GM13977 (cell line): Measurements from ENCODE around the gene GPSM1.

Experiments used
- DNase-seq: peaks from one replicate; pipeline ENCODE4 v3.0.0; 2012; ENCODE audit warnings: low spot score
- in situ Hi-C: fragments of 300-500 bp; cut with MboI; formaldehyde crosslinking; loops from one replicate; pipeline ENCODE4 v1.12.0; 2022; ENCODE audit warnings: low sequenced_read_pairs, low pct_unique_long_range_greater_than_20kb, mixed read lengths, inconsistent platforms; ENCODE audit not compliant: unreplicated experiment
- TF ChIP-seq, protein P1 (sequence below): IDR thresholded peaks from 2 replicates; pipeline ENCODE4 v1.5.1; 2012; ENCODE audit warnings: mild to moderate bottlenecking, control low read depth; ENCODE audit not compliant: insufficient read depth; ENCODE audit errors: extremely low read depth, missing control alignments

Gene GPSM1

DNA sequence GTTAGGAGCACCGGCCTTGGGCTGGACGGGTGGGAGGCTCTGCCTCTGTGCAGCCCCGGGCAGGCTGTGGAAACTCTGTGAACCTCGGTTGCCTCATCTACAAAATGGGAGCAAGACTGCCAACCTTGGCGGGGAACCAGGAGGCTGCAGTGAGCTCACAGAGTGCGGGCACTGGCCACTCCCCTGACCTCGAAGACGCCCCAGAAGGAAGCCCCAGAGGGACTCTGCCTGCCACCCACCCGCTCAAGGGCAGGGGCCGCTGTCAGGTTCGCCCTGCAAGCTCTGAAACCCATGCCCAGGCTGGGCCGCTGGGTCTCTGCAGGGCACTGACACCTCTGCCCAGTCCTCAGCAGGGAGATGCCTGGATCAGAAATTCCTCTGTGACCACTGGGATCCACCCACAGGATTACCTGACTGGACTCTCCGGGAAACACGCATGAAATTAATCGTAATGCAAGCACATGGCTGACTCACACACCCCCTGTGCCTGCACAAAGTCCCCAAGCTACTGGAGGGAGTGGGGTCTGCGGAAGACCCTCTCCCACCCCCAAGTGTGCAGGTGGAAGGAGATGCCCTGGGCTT lies 30.8 kb upstream of the GPSM1 start:
- TF ChIP-seq, protein P1, sequence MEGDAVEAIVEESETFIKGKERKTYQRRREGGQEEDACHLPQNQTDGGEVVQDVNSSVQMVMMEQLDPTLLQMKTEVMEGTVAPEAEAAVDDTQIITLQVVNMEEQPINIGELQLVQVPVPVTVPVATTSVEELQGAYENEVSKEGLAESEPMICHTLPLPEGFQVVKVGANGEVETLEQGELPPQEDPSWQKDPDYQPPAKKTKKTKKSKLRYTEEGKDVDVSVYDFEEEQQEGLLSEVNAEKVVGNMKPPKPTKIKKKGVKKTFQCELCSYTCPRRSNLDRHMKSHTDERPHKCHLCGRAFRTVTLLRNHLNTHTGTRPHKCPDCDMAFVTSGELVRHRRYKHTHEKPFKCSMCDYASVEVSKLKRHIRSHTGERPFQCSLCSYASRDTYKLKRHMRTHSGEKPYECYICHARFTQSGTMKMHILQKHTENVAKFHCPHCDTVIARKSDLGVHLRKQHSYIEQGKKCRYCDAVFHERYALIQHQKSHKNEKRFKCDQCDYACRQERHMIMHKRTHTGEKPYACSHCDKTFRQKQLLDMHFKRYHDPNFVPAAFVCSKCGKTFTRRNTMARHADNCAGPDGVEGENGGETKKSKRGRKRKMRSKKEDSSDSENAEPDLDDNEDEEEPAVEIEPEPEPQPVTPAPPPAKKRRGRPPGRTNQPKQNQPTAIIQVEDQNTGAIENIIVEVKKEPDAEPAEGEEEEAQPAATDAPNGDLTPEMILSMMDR = no peak
- in situ Hi-C loops = no loop called here
- no peak for DNase-seq

DNA sequence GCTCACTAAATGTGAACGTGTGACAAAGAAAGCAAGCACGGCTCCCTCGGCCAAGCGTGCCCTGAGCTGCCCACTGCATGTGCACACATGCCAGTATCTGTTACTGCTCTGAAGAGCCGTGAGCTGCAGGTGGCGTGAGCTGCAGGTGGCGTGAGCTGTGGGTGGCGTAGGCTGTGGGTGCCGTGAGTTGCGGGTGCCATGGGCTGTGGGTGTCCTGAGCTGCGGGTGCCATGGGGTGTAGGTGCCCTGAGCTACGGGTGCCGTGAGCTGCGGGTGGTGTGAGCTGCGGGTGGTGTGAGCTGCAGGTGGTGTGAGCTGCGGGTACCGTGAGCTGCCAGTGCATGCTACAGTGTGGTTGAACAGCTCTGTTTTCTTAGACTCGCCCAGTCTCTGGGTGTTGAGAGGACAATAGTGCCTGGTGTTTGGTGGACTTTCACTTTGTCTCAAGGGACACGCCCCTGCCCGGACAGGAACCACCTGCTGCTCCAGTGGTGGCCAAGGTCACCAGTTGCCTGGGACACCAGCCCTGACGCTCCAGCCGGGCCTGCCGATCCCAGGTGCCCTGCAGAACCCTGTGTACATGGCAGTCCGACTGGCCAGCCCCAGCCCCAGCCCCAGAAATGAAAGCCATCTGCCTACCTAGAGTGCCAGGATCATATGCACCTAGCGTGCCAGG lies 30.2 kb upstream of the GPSM1 start:
- in situ Hi-C loops = no loop called here
- DNase-seq = no peak
- TF ChIP-seq, protein P1 = no peak

DNA sequence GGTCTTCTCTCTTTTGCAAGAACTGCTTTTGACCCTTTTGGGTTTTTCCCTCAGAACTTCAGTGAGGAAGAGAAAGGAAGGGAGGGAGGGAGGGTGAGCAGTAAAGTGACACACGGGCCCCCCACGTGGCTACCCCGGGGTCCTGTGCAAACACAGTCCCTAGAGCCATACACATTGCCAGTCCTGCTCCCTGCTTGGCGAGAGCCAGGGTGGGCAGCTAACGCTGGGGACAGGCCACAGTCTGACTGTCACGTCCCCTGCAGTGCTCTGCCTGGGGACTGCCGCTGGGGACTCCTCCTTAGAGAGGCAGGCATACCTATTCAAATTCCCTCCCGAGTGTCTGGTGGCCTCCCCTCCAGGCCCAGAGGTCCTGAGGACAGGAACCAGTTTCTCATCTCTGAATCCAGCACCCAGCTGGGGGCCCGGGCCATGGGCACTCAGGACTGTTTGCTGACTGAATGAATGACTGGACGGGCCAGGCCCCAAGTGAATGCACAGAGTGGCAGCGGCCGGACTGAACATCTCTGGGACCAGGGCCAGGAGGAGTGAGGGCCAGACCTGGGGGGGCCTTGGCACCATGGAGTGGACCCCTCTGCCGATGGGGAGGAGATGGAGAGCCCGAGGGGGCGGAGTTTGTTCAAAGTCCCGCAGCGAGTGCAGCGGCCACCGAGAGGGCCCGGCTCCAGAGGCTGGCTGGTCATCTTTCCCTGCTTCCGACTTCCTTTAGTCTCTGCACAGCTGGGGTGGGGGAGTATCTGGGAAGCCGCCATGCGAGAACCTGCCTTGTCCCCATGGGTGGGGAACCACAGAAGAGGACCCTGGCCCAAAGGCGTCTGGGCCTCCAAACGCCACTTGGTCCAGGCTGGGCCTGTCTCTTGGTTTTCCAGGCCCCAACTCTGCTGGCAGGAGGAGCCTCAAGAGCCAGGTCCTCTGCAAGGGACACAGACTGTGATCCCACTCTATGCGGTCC lies 29.3 kb upstream of the GPSM1 start:
- DNase-seq = no peak
- TF ChIP-seq, protein P1 = no peak
- in situ Hi-C loops = no loop called here

DNA sequence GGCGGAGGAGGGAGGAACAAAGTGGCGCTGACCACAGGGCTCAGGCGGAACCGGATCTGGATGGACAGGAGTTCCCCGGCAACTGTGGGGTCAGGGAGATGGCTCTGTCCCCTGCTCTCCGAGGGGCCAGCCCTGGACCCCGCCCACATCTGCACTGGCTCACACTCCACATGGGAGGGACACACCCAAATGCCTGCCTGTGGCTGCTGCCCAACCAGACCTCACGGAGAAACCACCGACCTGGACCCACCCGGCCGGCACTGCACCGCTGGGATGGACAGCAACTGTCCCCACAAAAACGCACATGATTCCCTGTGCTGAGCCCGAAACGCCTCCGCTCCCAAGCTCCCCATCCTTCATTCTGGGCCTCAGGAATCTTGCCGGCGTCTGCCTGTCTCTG lies 28.2 kb upstream of the GPSM1 start:
- DNase-seq = no peak
- TF ChIP-seq, protein P1 = no peak
- in situ Hi-C loops = no loop called here

DNA sequence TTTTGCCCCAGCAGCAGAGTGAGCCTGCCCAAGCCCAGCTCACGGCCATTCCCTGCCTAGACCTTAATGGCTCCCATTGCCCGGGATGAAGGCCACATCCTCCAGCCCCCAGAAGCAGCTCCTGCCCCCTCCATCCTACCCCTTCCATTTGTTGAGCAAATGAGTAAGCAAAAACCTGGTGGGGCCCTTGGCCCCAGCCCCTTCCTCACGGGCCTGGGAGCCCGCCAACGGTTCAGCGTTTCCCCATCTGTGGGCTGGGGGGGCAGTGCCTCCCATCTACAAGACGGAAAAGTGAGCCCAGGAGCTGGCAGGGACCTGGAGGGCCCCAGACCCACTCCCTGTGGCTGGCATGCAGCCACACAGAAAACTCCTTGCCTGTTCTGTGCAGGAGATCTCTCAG lies 27.8 kb upstream of the GPSM1 start:
- TF ChIP-seq, protein P1 = no peak
- in situ Hi-C loops = no loop called here
- DNase-seq = no peak

DNA sequence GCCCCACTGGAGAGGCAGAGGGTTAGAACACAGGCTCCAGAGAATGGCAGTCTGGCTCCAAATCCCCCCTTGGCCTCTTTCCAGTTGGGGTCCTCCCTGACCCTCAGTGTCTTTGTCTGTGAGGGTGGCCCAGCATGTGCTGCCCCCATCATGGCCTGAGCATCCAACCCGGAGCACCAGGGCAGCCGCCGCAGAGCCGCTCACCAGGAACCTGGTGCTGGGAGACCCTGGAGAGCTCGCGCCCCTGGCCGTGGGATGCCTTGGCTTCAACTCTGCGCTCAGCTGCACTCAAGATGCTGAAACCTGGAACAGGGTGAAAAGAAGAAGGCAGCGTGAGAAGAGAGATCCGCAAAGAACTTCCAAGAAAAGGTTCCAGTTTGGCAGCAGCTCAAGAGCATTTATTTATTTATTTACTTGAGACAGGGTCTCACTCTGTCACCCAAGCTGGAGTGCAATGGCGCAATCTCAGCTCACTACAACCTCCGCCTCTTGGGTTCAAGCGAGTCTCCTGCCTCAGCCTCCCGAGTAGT lies 27.3 kb upstream of the GPSM1 start:
- DNase-seq = no peak
- TF ChIP-seq, protein P1 = no peak
- in situ Hi-C loops = no loop called here
